GM18858 (cell line): Measurements from ENCODE around the gene ZC3H8.

Source experiments
- ATAC-seq: cut with Tn5 transposase; IDR thresholded peaks from one replicate; pipeline ENCODE4 v1.9.1; 2021; ENCODE audit not compliant: unreplicated experiment

ZC3H8 gene

GRCh38 chr2:112197868-112198267 is 57.0 kb downstream of the ZC3H8 start:
- ATAC-seq: no peak

GRCh38 chr2:112195950-112196349 is 58.9 kb downstream of the ZC3H8 start:
- no peak for ATAC-seq

- no peak for ATAC-seq
Observed at GRCh38 chr2:112195167-112195766, 59.6 kb downstream of the ZC3H8 start.

- ATAC-seq: no peak
Observed at GRCh38 chr2:112194482-112194881, 60.4 kb downstream of the ZC3H8 start.

GRCh38 chr2:112194028-112194427 is 60.8 kb downstream of the ZC3H8 start:
- ATAC-seq: no peak

- no peak for ATAC-seq
Observed at GRCh38 chr2:112189001-112189556, 65.8 kb downstream of the ZC3H8 start.

GRCh38 chr2:112187805-112188596 is 66.8 kb downstream of the ZC3H8 start:
- ATAC-seq: no peak

GRCh38 chr2:112187046-112187715 is 67.7 kb downstream of the ZC3H8 start:
- ATAC-seq: no peak

GRCh38 chr2:112185131-112185530 is 69.7 kb downstream of the ZC3H8 start:
- ATAC-seq: no peak

GRCh38 chr2:112184121-112184520 is 70.7 kb downstream of the ZC3H8 start:
- no peak for ATAC-seq

GRCh38 chr2:112183327-112184025 is 71.4 kb downstream of the ZC3H8 start:
- ATAC-seq: no peak

- ATAC-seq: no peak
Observed at GRCh38 chr2:112182581-112183034, 72.2 kb downstream of the ZC3H8 start.

GRCh38 chr2:112181571-112182290 is 73.1 kb downstream of the ZC3H8 start:
- no peak for ATAC-seq

- ATAC-seq: no peak
Observed at GRCh38 chr2:112175958-112176573, 78.8 kb downstream of the ZC3H8 start.

GRCh38 chr2:112175333-112175732 is 79.5 kb downstream of the ZC3H8 start:
- ATAC-seq: no peak

GRCh38 chr2:112174383-112174782 is 80.5 kb downstream of the ZC3H8 start:
- no peak for ATAC-seq

GRCh38 chr2:112173646-112174319 is 81.1 kb downstream of the ZC3H8 start:
- ATAC-seq: no peak

- no peak for ATAC-seq
Observed at GRCh38 chr2:112170495-112170894, 84.3 kb downstream of the ZC3H8 start.

- ATAC-seq: no peak
Observed at GRCh38 chr2:112168422-112169124, 86.3 kb downstream of the ZC3H8 start.
